Measurements from ENCODE around the gene XRCC3. TPM values are rescaled to one million over a fixed set of nuclear protein-coding genes. Genes with fewer than 3 reads are reported as not detected.

The XRCC3 gene
- total and polyA plus RNA-seq, 2 donors (not counting 3 experiments of a cell fraction or from before 2014, with no cell fraction given): 13.6 to 27.2 TPM

- Histone ChIP-seq H2AFZ (ENCODE audit: low read depth, low read length) (no peak overlapping the region), H3K9ac (replicated peaks; ENCODE audit: extremely low read depth, insufficient read depth, low read length) (no peak overlapping the region), H4K20me1 (replicated peaks; ENCODE audit: control insufficient read depth, extremely low read depth, insufficient read depth, low read length) (no peaks in the 10 kb centered on the region), H3K36me3 (ENCODE audit: control insufficient read depth in 2 of 2, extremely low read depth in 1 of 2, insufficient read depth in 2 of 2, low read length in 2 of 2) (peaks cover 0 to 23% of the 10 kb centered on the region in 2 experiments), H3K4me3 (replicated peaks in 1 of 3; ENCODE audit: insufficient read depth in 1 of 3, low read depth in 1 of 3, low read length in 3 of 3) (no peak overlapping the region), H3K4me1 (ENCODE audit: control insufficient read depth, extremely low read depth, insufficient read depth, low read length) (peaks cover 35% of the 10 kb centered on the region), H3K9me3 (replicated peaks; ENCODE audit: control insufficient read depth, insufficient read depth, low read length) (no peaks in the 10 kb centered on the region), H3K27me3 (ENCODE audit: control insufficient read depth in 2 of 2, insufficient read depth in 2 of 2, low read length in 2 of 2) (no peaks in the 10 kb centered on the region), H3K9me1 (replicated peaks; ENCODE audit: control insufficient read depth, extremely low read depth, insufficient read depth, low read length) (no peaks in the 10 kb centered on the region), H3K27ac (ENCODE audit: insufficient read depth, low read depth, low read length) (peak overlapping the region; percentile 77), H3K4me2 (ENCODE audit: insufficient read depth, low read length) (no peak overlapping the region), H3K79me2 (ENCODE audit: control insufficient read depth, insufficient read depth, low read length) (no peaks in the 10 kb centered on the region)
- intact Hi-C loops (cut with micrococcal nuclease) (no loop called here), dilution Hi-C loops (cut with MboI; ENCODE audit: extremely low pct_ligation_motif_present, low sequenced_read_pairs) (no loop called here)
- peak; percentile 71 for DNase-seq (ENCODE audit: low read depth, low spot score)
- TF ChIP-seq POLR2A (IDR thresholded peaks at IDR 0.05; ENCODE audit: low read depth, low read length) (no peak), FOS (IDR thresholded peaks at IDR 0.05; ENCODE audit: borderline replicate concordance, insufficient read depth, low read length) (no peak)
- TF ChIP-seq, protein P1, sequence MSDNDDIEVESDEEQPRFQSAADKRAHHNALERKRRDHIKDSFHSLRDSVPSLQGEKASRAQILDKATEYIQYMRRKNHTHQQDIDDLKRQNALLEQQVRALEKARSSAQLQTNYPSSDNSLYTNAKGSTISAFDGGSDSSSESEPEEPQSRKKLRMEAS (IDR thresholded peaks at IDR 0.05; ENCODE audit: insufficient read depth, insufficient read length): peak; percentile 81
- ChIA-PET CTCF (interaction anchor here (0.7 to 3.1 kb wide), 6 partner anchors 10 to 277 kb away, joined by 3 to 10 read pairs (median 4); no protein-coding TSS in a partner anchor), POLR2A (interaction anchor here (0.6 kb wide), 1 partner anchor 60 kb away, joined by 8 read pairs; no protein-coding TSS in a partner anchor)
- BruUV-seq (replicated peaks): no TSS peak
- FAIRE-seq: peak; percentile 88
These were observed 11.5 kb downstream of the XRCC3 start for GRCh38 chr14:103703433-103704385.

Data from endothelial cell of umbilical vein (primary cell).